Astrocyte (in vitro differentiated cells and primary cell): ENCODE measurements around the gene UBAP1. TPM values are rescaled to one million over a fixed set of nuclear protein-coding genes. Genes with fewer than 3 reads are reported as not detected.
"Not testable (repeated sequence)": the region's sequence is repeated elsewhere in the genome, so short reads cannot be mapped to it uniquely, and the experiment has no call there.

ENCODE experiments used
- DNase-seq: peaks from one replicate; pipeline ENCODE4 v3.0.0-alpha.2; 2010; ENCODE audit warnings: low read depth
- FAIRE-seq: peaks from 2 replicates; lab custom pipeline; 2011; peaks lifted over from hg19 to GRCh38; lab: Jason Lieb, UNC
- H2AFZ ChIP-seq: 2 replicates; pipeline ENCODE4 v1.6.0; 2012; ENCODE audit warnings: low read depth, low read length, inconsistent platforms
- H3K27ac ChIP-seq: 2 replicates; pipeline ENCODE4 v1.5.1; 2011; ENCODE audit warnings: low read depth, low read length, inconsistent platforms
- H3K27me3 ChIP-seq: 2 replicates; pipeline ENCODE4 v1.6.0; 2011; ENCODE audit warnings: low read length, inconsistent platforms; ENCODE audit not compliant: insufficient read depth
- H3K36me3 ChIP-seq: 2 replicates; pipeline ENCODE4 v1.5.1; 2011; ENCODE audit warnings: low read length, inconsistent platforms; ENCODE audit not compliant: insufficient read depth
- H3K4me1 ChIP-seq: 2 replicates; pipeline ENCODE4 v1.5.1; 2011; ENCODE audit warnings: low read length, inconsistent platforms; ENCODE audit not compliant: insufficient read depth
- H3K4me2 ChIP-seq: 2 replicates; pipeline ENCODE4 v1.6.0; 2012; ENCODE audit warnings: low read length, inconsistent platforms
- H3K4me3 ChIP-seq: 2 replicates; pipeline ENCODE4 v1.5.1; 2011; ENCODE audit warnings: low read depth, mild to moderate bottlenecking, low read length, inconsistent platforms; ENCODE audit not compliant: insufficient read depth
- H3K79me2 ChIP-seq: 2 replicates; pipeline ENCODE4 v1.6.0; 2012; ENCODE audit warnings: mild to moderate bottlenecking, low read length, inconsistent platforms; ENCODE audit not compliant: insufficient read depth
- H3K9ac ChIP-seq: 2 replicates; pipeline ENCODE4 v1.6.0; 2012; ENCODE audit warnings: mild to moderate bottlenecking, low read length, inconsistent platforms
- H3K9me3 ChIP-seq: 2 replicates; pipeline ENCODE4 v1.5.1; 2012; ENCODE audit warnings: low read depth, mild to moderate bottlenecking, low read length, inconsistent platforms; ENCODE audit not compliant: insufficient read depth
- H4K20me1 ChIP-seq: 2 replicates; pipeline ENCODE4 v1.6.0; 2012; ENCODE audit warnings: low read length, inconsistent platforms; ENCODE audit not compliant: insufficient read depth
- H3K27ac Mint-ChIP-seq: one replicate; pipeline ENCODE4 v1.8.0; 2021; ENCODE audit warnings: mild to moderate bottlenecking, mixed read lengths; ENCODE audit not compliant: unreplicated experiment
- H3K27me3 Mint-ChIP-seq: one replicate; pipeline ENCODE4 v1.8.0; 2021; ENCODE audit warnings: low read depth, mixed read lengths; ENCODE audit not compliant: unreplicated experiment
- H3K36me3 Mint-ChIP-seq: one replicate; pipeline ENCODE4 v1.8.0; 2021; ENCODE audit warnings: low read depth, mixed read lengths; ENCODE audit not compliant: unreplicated experiment
- H3K4me1 Mint-ChIP-seq: one replicate; pipeline ENCODE4 v1.8.0; 2021; ENCODE audit warnings: low read depth, mixed read lengths; ENCODE audit not compliant: unreplicated experiment
- H3K4me3 Mint-ChIP-seq: one replicate; pipeline ENCODE4 v1.8.0; 2021; ENCODE audit warnings: mild to moderate bottlenecking, moderate library complexity, mixed read lengths; ENCODE audit not compliant: unreplicated experiment
- H3K9me3 Mint-ChIP-seq: one replicate; pipeline ENCODE4 v1.8.0; 2021; ENCODE audit warnings: mild to moderate bottlenecking, mixed read lengths; ENCODE audit not compliant: unreplicated experiment
- EZH2 ChIP-seq: IDR thresholded peaks from 2 replicates; pipeline ENCODE4 v1.6.1; 2012; ENCODE audit warnings: mild to moderate bottlenecking, low read length, inconsistent platforms; ENCODE audit not compliant: insufficient read depth
- total RNA-seq: library from RNA; stranded (reverse); gene quantifications from 2 replicates; pipeline ENCODE4 v1.2.1, GENCODE V29; 2021
- TF ChIP-seq, protein P1 (sequence below): IDR thresholded peaks from 2 replicates; pipeline ENCODE4 v1.5.1; 2011; ENCODE audit warnings: low read depth, mild to moderate bottlenecking, inconsistent platforms, low read length, moderate library complexity; ENCODE audit not compliant: insufficient read depth

UBAP1 gene
- total RNA-seq, 1 donor from 2014 or later, result 52.0 TPM

GRCh38 chr9:34219421-34219820, 40.6 kb downstream of the UBAP1 start:
- Histone ChIP-seq H3K79me2 (peaks cover 70% of the 10 kb centered on the region), H3K9ac (no peak overlapping the region), H4K20me1 (peaks cover 68% of the 10 kb centered on the region), H3K27ac (no peak overlapping the region), H3K4me1 (peaks cover 14% of the 10 kb centered on the region), H3K4me3 (no peak overlapping the region), H3K9me3 (no peaks in the 10 kb centered on the region), H2AFZ (no peak overlapping the region), H3K36me3 (no peaks in the 10 kb centered on the region), H3K4me2 (no peak overlapping the region), H3K27me3 (no peaks in the 10 kb centered on the region)
- Mint-ChIP-seq H3K9me3 (no peaks in the 10 kb centered on the region), H3K36me3 (peaks cover 4% of the 10 kb centered on the region), H3K27ac (no peak overlapping the region), H3K27me3 (no peaks in the 10 kb centered on the region), H3K4me3 (no peak overlapping the region), H3K4me1 (peaks cover 23% of the 10 kb centered on the region)
- TF ChIP-seq, protein P1, sequence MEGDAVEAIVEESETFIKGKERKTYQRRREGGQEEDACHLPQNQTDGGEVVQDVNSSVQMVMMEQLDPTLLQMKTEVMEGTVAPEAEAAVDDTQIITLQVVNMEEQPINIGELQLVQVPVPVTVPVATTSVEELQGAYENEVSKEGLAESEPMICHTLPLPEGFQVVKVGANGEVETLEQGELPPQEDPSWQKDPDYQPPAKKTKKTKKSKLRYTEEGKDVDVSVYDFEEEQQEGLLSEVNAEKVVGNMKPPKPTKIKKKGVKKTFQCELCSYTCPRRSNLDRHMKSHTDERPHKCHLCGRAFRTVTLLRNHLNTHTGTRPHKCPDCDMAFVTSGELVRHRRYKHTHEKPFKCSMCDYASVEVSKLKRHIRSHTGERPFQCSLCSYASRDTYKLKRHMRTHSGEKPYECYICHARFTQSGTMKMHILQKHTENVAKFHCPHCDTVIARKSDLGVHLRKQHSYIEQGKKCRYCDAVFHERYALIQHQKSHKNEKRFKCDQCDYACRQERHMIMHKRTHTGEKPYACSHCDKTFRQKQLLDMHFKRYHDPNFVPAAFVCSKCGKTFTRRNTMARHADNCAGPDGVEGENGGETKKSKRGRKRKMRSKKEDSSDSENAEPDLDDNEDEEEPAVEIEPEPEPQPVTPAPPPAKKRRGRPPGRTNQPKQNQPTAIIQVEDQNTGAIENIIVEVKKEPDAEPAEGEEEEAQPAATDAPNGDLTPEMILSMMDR, result no peak
- no peak for TF ChIP-seq EZH2
- no peak for DNase-seq
- FAIRE-seq, result no peak

- DNase-seq (no peak), FAIRE-seq (no peak)
- Histone ChIP-seq H3K79me2 (peaks cover 70% of the 10 kb centered on the region), H3K36me3 (no peaks in the 10 kb centered on the region), H3K4me1 (peaks cover 14% of the 10 kb centered on the region), H3K4me3 (no peak overlapping the region), H2AFZ (no peak overlapping the region), H3K4me2 (no peak overlapping the region), H3K9ac (no peak overlapping the region), H3K27ac (no peak overlapping the region), H3K27me3 (no peaks in the 10 kb centered on the region), H3K9me3 (no peaks in the 10 kb centered on the region), H4K20me1 (peaks cover 67% of the 10 kb centered on the region)
- Mint-ChIP-seq H3K27ac (no peak overlapping the region), H3K9me3 (no peaks in the 10 kb centered on the region), H3K4me1 (peaks cover 24% of the 10 kb centered on the region), H3K4me3 (no peak overlapping the region), H3K36me3 (peaks cover 4% of the 10 kb centered on the region), H3K27me3 (no peaks in the 10 kb centered on the region)
- TF ChIP-seq EZH2, result no peak
- TF ChIP-seq, protein P1, result no peak
These were observed 41.4 kb downstream of the UBAP1 start for GRCh38 chr9:34220218-34220617.

GRCh38 chr9:34224349-34224748, 45.5 kb downstream of the UBAP1 start:
- no peak overlapping the region for H3K9ac ChIP-seq
- Mint-ChIP-seq H3K9me3 (no peaks in the 10 kb centered on the region), H3K36me3 (peaks cover 2% of the 10 kb centered on the region), H3K4me1 (peaks cover 26% of the 10 kb centered on the region), H3K27ac (peak overlapping the region; percentile 15), H3K27me3 (no peaks in the 10 kb centered on the region), H3K4me3 (no peak overlapping the region)
- no peak overlapping the region for H2AFZ ChIP-seq
- no peaks in the 10 kb centered on the region for H3K27me3 ChIP-seq
- H4K20me1 ChIP-seq, result peaks cover 58% of the 10 kb centered on the region
- no peaks in the 10 kb centered on the region for H3K36me3 ChIP-seq
- TF ChIP-seq EZH2, result no peak
- TF ChIP-seq, protein P1, result no peak
- no peak overlapping the region for H3K4me3 ChIP-seq
- DNase-seq (no peak), FAIRE-seq (no peak)
- peaks cover 57% of the 10 kb centered on the region for H3K79me2 ChIP-seq
- no peaks in the 10 kb centered on the region for H3K9me3 ChIP-seq
- no peak overlapping the region for H3K27ac ChIP-seq
- peaks cover 11% of the 10 kb centered on the region for H3K4me1 ChIP-seq
- no peak overlapping the region for H3K4me2 ChIP-seq

DNA sequence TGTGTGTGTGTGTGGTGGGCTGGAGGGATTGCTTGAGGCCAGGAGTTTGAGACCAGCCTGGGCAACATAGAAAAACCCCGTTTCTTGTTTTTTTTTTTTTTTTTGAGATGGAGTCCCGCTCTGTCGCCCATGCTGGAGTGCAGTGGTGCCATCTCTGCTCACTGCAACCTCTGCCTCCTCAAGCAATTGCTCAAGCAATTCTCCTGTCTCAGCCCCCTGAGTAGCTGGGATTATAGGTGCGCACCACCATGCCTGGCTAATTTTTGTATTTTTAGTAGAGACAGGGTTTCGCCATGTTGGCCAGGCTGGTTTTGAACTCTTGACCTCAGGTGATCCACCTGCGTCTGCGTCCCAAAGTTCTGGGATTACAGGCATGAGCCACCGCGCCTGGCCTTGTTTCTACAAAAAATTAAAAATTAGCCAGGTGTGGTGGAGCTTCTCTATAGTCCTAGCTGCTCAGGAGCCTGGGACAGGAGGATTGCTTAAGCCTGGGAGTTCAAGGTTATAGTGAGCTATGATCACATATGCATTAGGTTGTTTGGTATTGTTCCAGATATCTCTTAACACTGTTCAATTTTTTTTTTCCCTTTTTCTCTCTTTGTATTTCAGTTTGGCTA, 47.4 kb downstream of the UBAP1 start:
- not testable (repeated sequence) for H3K36me3 Mint-ChIP-seq, H3K4me2 ChIP-seq, H3K4me3 Mint-ChIP-seq, H3K27me3 ChIP-seq, H3K9me3 ChIP-seq, FAIRE-seq, H3K4me3 ChIP-seq, DNase-seq, H3K9me3 Mint-ChIP-seq, H3K27me3 Mint-ChIP-seq, H3K9ac ChIP-seq, H3K27ac Mint-ChIP-seq, H3K27ac ChIP-seq, H2AFZ ChIP-seq, H3K36me3 ChIP-seq
- peaks cover 45% of the 10 kb centered on the region for H4K20me1 ChIP-seq
- peaks cover 11% of the 10 kb centered on the region for H3K4me1 ChIP-seq
- H3K4me1 Mint-ChIP-seq, result peaks cover 26% of the 10 kb centered on the region
- peaks cover 57% of the 10 kb centered on the region for H3K79me2 ChIP-seq
